K562 (cell line): ENCODE results near the gene RPL21. TPM values are rescaled to one million over a fixed set of nuclear protein-coding genes. Genes with fewer than 3 reads are reported as not detected.

Source experiments
- POLR2A ChIP-seq: fragments of 450-650 bp; conservative IDR thresholded peaks from 2 replicates; pipeline ENCODE4 v1.6.1; 2016
- ZNF318 ChIP-seq, 2 experiments: fragments of 450-650 bp; IDR thresholded peaks; 2 replicates each; pipeline ENCODE4 v1.6.1; 2016; ENCODE audit warnings: mild to moderate bottlenecking in 2 of 2, borderline replicate concordance in 1 of 2, low read depth in 1 of 2, moderate library complexity in 1 of 2
- polyA plus RNA-seq, 8 experiments: library from polyadenylated mRNA; depleted of rRNA in 4 of 8; stranded (reverse) in 5 of 8; unstranded in 3 of 8; fragments of >200 nt; fragmentation: Nextera tagmentation in 2 of 8; fragmentation: Illumina TruSeq in 1 of 8; extraction: Ambion mirVana in 2 of 8; extraction: Trizol in 1 of 8; gene quantifications; 2 replicates each; pipeline versions ENCODE4 v1.2.1 to v1.2.3, GENCODE V29; 2011 to 2014; ENCODE audit warnings: inconsistent platforms in 1 of 8, missing spikeins in 1 of 8
- total RNA-seq, 7 experiments: library from RNA; depleted of rRNA in 6 of 7; stranded (reverse); fragments of >200 nt in 6 of 7; fragmentation: Illumina TruSeq in 2 of 7; extraction: Trizol in 2 of 7; gene quantifications; 2 replicates each; pipeline versions ENCODE4 v1.2.1 to v1.2.3, GENCODE V29; 2011 to 2021; ENCODE audit warnings: low replicate concordance in 1 of 7

RPL21 gene
- total and polyA plus RNA-seq, 9 of the 15 experiments (the other 6 are each of a cell fraction or from before 2014, with no cell fraction given), result 622 to 4,203 (median 1,676) TPM

GRCh38 chr13:27257233-27257568 lies 5.8 kb downstream of the RPL21 start (continued):
- TF ChIP-seq ZNF318 (IDR thresholded peaks at IDR 0.05; ENCODE audit: borderline replicate concordance in 1 of 2, low read depth in 1 of 2), result no peak
- peak; percentile 30 for TF ChIP-seq POLR2A
